OCI-LY7 (cell line): ENCODE data around the gene THSD7B. TPM values are rescaled to one million over a fixed set of nuclear protein-coding genes. Genes with fewer than 3 reads are reported as not detected.
"Not testable (repeated sequence)": the region's sequence is repeated elsewhere in the genome, so short reads cannot be mapped to it uniquely, and the experiment has no call there.

ENCODE experiments used
- BruUV-seq: library from RNA; stranded (reverse); fragments of 400-500 nt; replicated peaks from 2 replicates; lab custom pipeline; 2021; lab: Mats Ljungman, UMichigan
- CTCF ChIA-PET: fragments of 300-600 bp; sonication (Branson Sonifier 250); formaldehyde crosslinking; loops from one replicate; lab custom pipeline; 2022; ENCODE audit warnings: antibody characterized with exemption; ENCODE audit not compliant: unreplicated experiment; lab: Charles Lee
- POLR2A ChIA-PET: fragments of 300-600 bp; sonication (Branson Sonifier 250); formaldehyde crosslinking; loops from one replicate; lab custom pipeline; 2022; ENCODE audit warnings: antibody characterized with exemption; lab: Charles Lee
- DNase-seq: peaks from one replicate; pipeline ENCODE4 v3.0.0-alpha.2; 2015; ENCODE audit warnings: low spot score
- H2AFZ ChIP-seq: fragments of 200-600 bp; sonication (generic), shearing (Covaris generic); 2 replicates; pipeline ENCODE4 v1.6.1; 2014; ENCODE audit warnings: mild to moderate bottlenecking, antibody characterized with exemption, low read length, moderate library complexity
- H3K27ac ChIP-seq: fragments of 200-600 bp; sonication (generic); 2 replicates; pipeline ENCODE4 v1.5.1; 2014; ENCODE audit warnings: mixed run types, low read depth, mild to moderate bottlenecking, moderate library complexity, low read length, inconsistent platforms; ENCODE audit not compliant: poor library complexity, severe bottlenecking
- H3K36me3 ChIP-seq: fragments of 200-600 bp; sonication (generic); 2 replicates; pipeline ENCODE4 v1.6.1; 2014; ENCODE audit warnings: mild to moderate bottlenecking, antibody characterized with exemption, low read length, moderate library complexity, mixed read lengths; ENCODE audit not compliant: insufficient read depth
- H3K4me1 ChIP-seq: fragments of 200-600 bp; sonication (generic); 2 replicates; pipeline ENCODE4 v1.5.1; 2014; ENCODE audit warnings: mild to moderate bottlenecking, low read length; ENCODE audit not compliant: insufficient read depth, poor library complexity, severe bottlenecking
- H3K4me2 ChIP-seq: fragments of 200-600 bp; sonication (generic); 2 replicates; pipeline ENCODE4 v1.6.1; 2014; ENCODE audit warnings: mild to moderate bottlenecking, low read length
- H3K4me3 ChIP-seq: fragments of 200-600 bp; sonication (generic); 2 replicates; pipeline ENCODE4 v1.5.1; 2014; ENCODE audit warnings: mild to moderate bottlenecking, low read depth, low read length; ENCODE audit not compliant: poor library complexity, severe bottlenecking
- H3K79me2 ChIP-seq: fragments of 200-600 bp; sonication (generic); 2 replicates; pipeline ENCODE4 v1.6.1; 2016; ENCODE audit warnings: low read depth, mild to moderate bottlenecking, low read length, moderate library complexity, mixed read lengths; ENCODE audit not compliant: insufficient read depth
- H3K9me2 ChIP-seq: fragments of 200-600 bp; sonication (generic); 2 replicates; pipeline ENCODE4 v1.6.1; 2016; ENCODE audit warnings: mild to moderate bottlenecking, low read length, mixed read lengths; ENCODE audit not compliant: insufficient read depth
- H3K9me3 ChIP-seq: fragments of 200-600 bp; sonication (generic); 2 replicates; pipeline ENCODE4 v1.6.1; 2014; ENCODE audit warnings: mild to moderate bottlenecking, mixed run types, low read length, mixed read lengths
- H4K20me1 ChIP-seq: fragments of 200-600 bp; sonication (generic); 2 replicates; pipeline ENCODE4 v1.6.1; 2014; ENCODE audit warnings: mild to moderate bottlenecking, antibody characterized with exemption, low read length, moderate library complexity, mixed read lengths; ENCODE audit not compliant: insufficient read depth
- EZH2phosphoT487 ChIP-seq: fragments of 200-600 bp; sonication (generic); IDR thresholded peaks from 2 replicates; pipeline ENCODE4 v1.6.1; 2018; ENCODE audit warnings: low read depth, borderline replicate concordance, mild to moderate bottlenecking, mixed run types, antibody characterized with exemption, low read length, moderate library complexity, mixed read lengths
- intact Hi-C: fragments of 100-400 bp; cut with micrococcal nuclease; formaldehyde crosslinking; loops from one replicate; pipeline ENCODE4 v1.10.0; 2022; ENCODE audit not compliant: unreplicated experiment
- total RNA-seq, 2 experiments: library from RNA; depleted of rRNA in 1 of 2; stranded (reverse); fragments of >200 nt in 1 of 2; shearing (Covaris generic) in 1 of 2; gene quantifications; 2 replicates each; pipeline ENCODE4 v1.2.3, GENCODE V29; 2014 to 2022
- TF ChIP-seq, protein P1 (sequence below): fragments of 200-600 bp; sonication (generic); conservative IDR thresholded peaks from 2 replicates; pipeline ENCODE4 v1.5.1; 2014; ENCODE audit warnings: mild to moderate bottlenecking, antibody characterized with exemption, low read length, moderate library complexity, mixed read lengths

Gene THSD7B
- total RNA-seq, 2 experiments from 2014 or later: 1.8 TPM

GRCh38 chr2:137693534-137693933 is 928.2 kb downstream of the THSD7B start:
- Histone ChIP-seq H2AFZ (no peak overlapping the region), H3K27ac (no peak overlapping the region), H3K9me2 (no peaks in the 10 kb centered on the region), H3K36me3 (no peaks in the 10 kb centered on the region), H3K4me1 (no peaks in the 10 kb centered on the region), H3K9me3 (no peaks in the 10 kb centered on the region), H4K20me1 (no peaks in the 10 kb centered on the region), H3K4me2 (no peak overlapping the region), H3K4me3 (no peak overlapping the region), H3K79me2 (no peaks in the 10 kb centered on the region)
- no TSS peak for BruUV-seq
- ChIA-PET CTCF (no interaction called here), POLR2A (interaction anchor here (0.6 kb wide), 1 partner anchor 248 kb away, joined by 3 read pairs; no protein-coding TSS in a partner anchor)
- DNase-seq: no peak
- no peak for TF ChIP-seq EZH2phosphoT487
- TF ChIP-seq, protein P1, sequence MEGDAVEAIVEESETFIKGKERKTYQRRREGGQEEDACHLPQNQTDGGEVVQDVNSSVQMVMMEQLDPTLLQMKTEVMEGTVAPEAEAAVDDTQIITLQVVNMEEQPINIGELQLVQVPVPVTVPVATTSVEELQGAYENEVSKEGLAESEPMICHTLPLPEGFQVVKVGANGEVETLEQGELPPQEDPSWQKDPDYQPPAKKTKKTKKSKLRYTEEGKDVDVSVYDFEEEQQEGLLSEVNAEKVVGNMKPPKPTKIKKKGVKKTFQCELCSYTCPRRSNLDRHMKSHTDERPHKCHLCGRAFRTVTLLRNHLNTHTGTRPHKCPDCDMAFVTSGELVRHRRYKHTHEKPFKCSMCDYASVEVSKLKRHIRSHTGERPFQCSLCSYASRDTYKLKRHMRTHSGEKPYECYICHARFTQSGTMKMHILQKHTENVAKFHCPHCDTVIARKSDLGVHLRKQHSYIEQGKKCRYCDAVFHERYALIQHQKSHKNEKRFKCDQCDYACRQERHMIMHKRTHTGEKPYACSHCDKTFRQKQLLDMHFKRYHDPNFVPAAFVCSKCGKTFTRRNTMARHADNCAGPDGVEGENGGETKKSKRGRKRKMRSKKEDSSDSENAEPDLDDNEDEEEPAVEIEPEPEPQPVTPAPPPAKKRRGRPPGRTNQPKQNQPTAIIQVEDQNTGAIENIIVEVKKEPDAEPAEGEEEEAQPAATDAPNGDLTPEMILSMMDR: no peak
- intact Hi-C loops: no loop called here

DNA sequence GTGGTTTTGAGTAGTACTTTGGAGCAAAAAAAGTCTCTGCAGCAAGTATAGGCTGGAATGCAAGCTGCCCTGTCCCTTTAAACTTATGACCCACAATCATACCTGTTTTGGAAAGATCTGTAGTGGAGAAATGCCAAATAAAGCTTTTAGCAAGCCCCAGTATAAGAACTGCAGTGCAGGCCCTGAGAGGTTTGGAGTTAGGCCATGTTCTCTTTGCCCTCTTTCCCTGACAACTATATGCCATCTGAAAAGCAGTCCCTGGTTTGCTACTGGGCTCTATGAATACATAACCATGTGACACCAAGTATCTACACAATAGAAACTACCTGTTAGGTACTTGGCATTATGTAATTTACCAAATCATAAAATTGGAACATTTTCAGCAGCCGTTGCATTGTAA is 931.6 kb downstream of the THSD7B start:
- Histone ChIP-seq H3K4me1 (no peaks in the 10 kb centered on the region), H4K20me1 (no peaks in the 10 kb centered on the region), H2AFZ (no peak overlapping the region), H3K27ac (no peak overlapping the region), H3K36me3 (no peaks in the 10 kb centered on the region), H3K79me2 (no peaks in the 10 kb centered on the region), H3K9me3 (no peaks in the 10 kb centered on the region), H3K4me2 (no peak overlapping the region), H3K9me2 (no peaks in the 10 kb centered on the region), H3K4me3 (no peak overlapping the region)
- ChIA-PET CTCF (no interaction called here), POLR2A (no interaction called here)
- TF ChIP-seq EZH2phosphoT487: no peak
- TF ChIP-seq, protein P1: no peak
- BruUV-seq: no TSS peak
- intact Hi-C loops: no loop called here
- DNase-seq: no peak

GRCh38 chr2:137700250-137700649 is 934.9 kb downstream of the THSD7B start:
- H2AFZ ChIP-seq, H3K4me3 ChIP-seq, H3K4me2 ChIP-seq, H3K4me1 ChIP-seq, H4K20me1 ChIP-seq, intact Hi-C loops, BruUV-seq, CTCF ChIA-PET, H3K36me3 ChIP-seq, DNase-seq, H3K79me2 ChIP-seq, POLR2A ChIA-PET, H3K27ac ChIP-seq, H3K9me2 ChIP-seq, H3K9me3 ChIP-seq: not testable (repeated sequence)
